Measurements from ENCODE around the gene IQGAP2. TPM values are rescaled to one million over a fixed set of nuclear protein-coding genes. Genes with fewer than 3 reads are reported as not detected.
A peak's percentile ranks its signal among the peaks of the same experiment; 100 is the strongest.
"Not testable (repeated sequence)": the region's sequence is repeated elsewhere in the genome, so short reads cannot be mapped to it uniquely, and the experiment has no call there.

The IQGAP2 gene
- total RNA-seq, 6 experiments from 2014 or later = 96.4 to 152 (median 123) TPM

DNA sequence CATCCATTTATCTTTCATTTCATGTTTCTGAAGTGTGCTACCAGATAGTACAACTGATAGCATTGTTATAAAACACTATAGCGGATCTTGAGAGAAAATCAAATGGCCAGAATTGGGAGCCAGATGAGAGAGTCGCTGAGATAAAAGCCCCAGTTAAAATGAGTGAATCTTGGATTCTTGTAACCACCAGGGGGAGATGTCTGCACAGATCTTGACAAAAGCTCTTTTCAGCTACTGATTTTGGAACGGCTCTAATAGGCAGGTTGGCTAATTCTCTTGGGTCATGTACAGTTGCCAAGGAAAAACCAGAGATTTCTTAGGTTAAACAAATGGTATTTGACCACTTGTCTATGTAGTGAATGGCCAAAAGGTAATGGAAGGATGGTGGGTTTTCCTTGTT is 198.4 kb downstream of the IQGAP2 start:
- TF ChIP-seq, protein P1, sequence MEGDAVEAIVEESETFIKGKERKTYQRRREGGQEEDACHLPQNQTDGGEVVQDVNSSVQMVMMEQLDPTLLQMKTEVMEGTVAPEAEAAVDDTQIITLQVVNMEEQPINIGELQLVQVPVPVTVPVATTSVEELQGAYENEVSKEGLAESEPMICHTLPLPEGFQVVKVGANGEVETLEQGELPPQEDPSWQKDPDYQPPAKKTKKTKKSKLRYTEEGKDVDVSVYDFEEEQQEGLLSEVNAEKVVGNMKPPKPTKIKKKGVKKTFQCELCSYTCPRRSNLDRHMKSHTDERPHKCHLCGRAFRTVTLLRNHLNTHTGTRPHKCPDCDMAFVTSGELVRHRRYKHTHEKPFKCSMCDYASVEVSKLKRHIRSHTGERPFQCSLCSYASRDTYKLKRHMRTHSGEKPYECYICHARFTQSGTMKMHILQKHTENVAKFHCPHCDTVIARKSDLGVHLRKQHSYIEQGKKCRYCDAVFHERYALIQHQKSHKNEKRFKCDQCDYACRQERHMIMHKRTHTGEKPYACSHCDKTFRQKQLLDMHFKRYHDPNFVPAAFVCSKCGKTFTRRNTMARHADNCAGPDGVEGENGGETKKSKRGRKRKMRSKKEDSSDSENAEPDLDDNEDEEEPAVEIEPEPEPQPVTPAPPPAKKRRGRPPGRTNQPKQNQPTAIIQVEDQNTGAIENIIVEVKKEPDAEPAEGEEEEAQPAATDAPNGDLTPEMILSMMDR (IDR thresholded peaks at IDR 0.05) = peak; percentile 60 to 84 (median 74)
- TF ChIP-seq POLR2A (IDR thresholded peaks at IDR 0.05) = no peak
- intact Hi-C loops (cut with DNase I) = no loop called here
- ATAC-seq = peak; percentile 88 to 94 (median 91)

DNA sequence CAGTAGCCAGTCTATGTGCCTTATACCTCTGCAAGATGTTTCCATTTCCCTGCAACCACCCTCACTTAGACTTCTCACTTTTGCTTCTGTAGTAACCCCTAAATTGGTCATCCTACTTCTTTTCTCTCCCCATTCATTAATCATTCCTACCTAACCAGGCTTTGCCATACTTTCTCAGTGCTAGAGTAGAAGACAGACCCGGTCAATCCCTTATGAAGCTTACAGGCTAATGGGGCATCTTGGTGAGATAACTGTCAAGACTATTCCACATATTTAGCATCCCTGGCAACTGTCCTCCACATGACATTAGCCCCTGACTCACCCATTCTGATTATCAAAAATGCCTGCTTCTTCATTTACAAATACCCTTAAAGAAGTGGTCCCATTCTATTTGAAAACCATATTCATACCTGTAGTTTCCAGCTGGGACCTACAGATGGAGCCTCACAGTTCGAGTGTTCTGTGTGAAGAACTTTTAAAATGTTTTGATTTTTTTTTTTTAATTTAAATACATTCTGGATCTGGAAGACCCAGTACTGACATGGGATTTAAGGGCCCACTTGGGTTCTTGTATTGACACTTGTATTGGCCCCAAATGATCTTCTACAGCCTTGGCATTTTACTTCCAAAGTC is 199.1 kb downstream of the IQGAP2 start:
- DNase-seq (no peak), ATAC-seq (no peak)
- Histone ChIP-seq H3K4me1 (no peaks in the 10 kb centered on the region), H3K36me3 (peaks cover 0 to 46% (median 14%) of the 10 kb centered on the region in 4 donors), H3K9me3 (no peaks in the 10 kb centered on the region), H3K27me3 (no peaks in the 10 kb centered on the region), H3K4me3 (no peak overlapping the region), H3K27ac (no peak overlapping the region)
- TF ChIP-seq POLR2A (IDR thresholded peaks at IDR 0.05) = no peak
- TF ChIP-seq, protein P1 (IDR thresholded peaks at IDR 0.05) = peak in 2 of 4 donors; percentile 6 to 11
- 86% methylated on average over 2 of the region's 2 CpGs for WGBS (ENCODE audit: insufficient coverage, low coverage, low lambda C conversion rate, missing lambda C conversion rate)
- intact Hi-C loops (cut with DNase I) = no loop called here

More for the DNA sequence above, 198.4 kb downstream of the IQGAP2 start:
- H3K9me3 ChIP-seq = no peaks in the 10 kb centered on the region
- no peak overlapping the region for H3K27ac ChIP-seq
- H3K27me3 ChIP-seq = no peaks in the 10 kb centered on the region
- H3K4me3 ChIP-seq = no peak overlapping the region
- H3K4me1 ChIP-seq = no peaks in the 10 kb centered on the region
- 26% methylated on average over 3 of the region's 3 CpGs for WGBS (ENCODE audit: insufficient coverage, low coverage, low lambda C conversion rate, missing lambda C conversion rate)
- H3K36me3 ChIP-seq = peaks cover 0 to 40% (median 13%) of the 10 kb centered on the region in 4 donors
- no peak for DNase-seq

DNA sequence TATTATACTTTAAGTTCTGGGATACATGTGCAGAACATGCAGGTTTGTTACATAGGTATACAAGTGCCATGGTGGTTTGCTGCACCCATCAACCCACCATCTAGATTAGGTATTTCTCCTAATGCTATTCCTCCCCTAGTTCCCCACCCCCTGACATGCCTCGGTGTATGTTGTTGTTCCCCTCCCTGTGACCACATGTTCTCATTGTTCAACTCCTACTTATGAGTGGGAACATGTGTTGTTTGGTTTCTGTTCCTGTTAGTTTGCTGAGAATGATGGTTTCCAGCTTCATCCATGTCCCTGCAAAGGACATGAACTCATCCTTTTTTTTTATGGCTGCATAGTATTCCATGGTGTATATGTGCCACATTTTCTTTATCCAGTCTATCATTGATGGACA is 200.9 kb downstream of the IQGAP2 start:
- H3K27me3 ChIP-seq; ATAC-seq; H3K9me3 ChIP-seq; H3K4me3 ChIP-seq; H3K4me1 ChIP-seq; H3K27ac ChIP-seq; intact Hi-C loops (cut with DNase I); DNase-seq: not testable (repeated sequence)
- WGBS (ENCODE audit: insufficient coverage, low coverage, low lambda C conversion rate, missing lambda C conversion rate) = 63% methylated on average over 1 of the region's 1 CpG
- H3K36me3 ChIP-seq = peaks cover 0 to 30% (median 13%) of the 10 kb centered on the region in 4 donors

DNA sequence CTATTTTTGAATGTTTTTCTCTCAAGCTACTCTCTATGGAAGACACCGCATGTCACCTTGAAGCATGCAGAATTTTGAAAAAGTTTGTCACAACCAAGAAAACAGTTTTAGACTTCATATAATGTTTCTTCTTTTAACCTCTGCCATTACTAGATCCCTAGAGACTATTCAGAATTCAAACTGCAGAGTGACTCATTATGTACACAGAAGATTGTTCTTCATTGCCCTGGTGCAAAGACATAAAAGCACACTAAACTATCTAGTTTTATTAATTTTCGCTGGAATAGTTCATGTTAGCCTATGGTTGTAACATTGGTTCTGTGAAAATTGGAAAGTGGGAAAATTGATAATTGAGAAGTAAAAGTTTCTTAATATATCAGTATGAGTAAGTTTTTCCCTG is 201.8 kb downstream of the IQGAP2 start:
- H3K4me3 ChIP-seq = no peak overlapping the region
- TF ChIP-seq, protein P1 (IDR thresholded peaks at IDR 0.05) = no peak
- no peak for TF ChIP-seq POLR2A (IDR thresholded peaks at IDR 0.05)
- no peaks in the 10 kb centered on the region for H3K9me3 ChIP-seq
- no peak overlapping the region for H3K27ac ChIP-seq
- intact Hi-C loops (cut with DNase I) = no loop called here
- no peaks in the 10 kb centered on the region for H3K27me3 ChIP-seq
- peaks cover 0 to 25% (median 12%) of the 10 kb centered on the region in 4 donors for H3K36me3 ChIP-seq
- no peak for DNase-seq
- H3K4me1 ChIP-seq = no peaks in the 10 kb centered on the region
- 54% methylated on average over 2 of the region's 2 CpGs for WGBS (ENCODE audit: insufficient coverage, low coverage, low lambda C conversion rate, missing lambda C conversion rate)
- peak in 1 of 4 donors; percentile 42 for ATAC-seq

DNA sequence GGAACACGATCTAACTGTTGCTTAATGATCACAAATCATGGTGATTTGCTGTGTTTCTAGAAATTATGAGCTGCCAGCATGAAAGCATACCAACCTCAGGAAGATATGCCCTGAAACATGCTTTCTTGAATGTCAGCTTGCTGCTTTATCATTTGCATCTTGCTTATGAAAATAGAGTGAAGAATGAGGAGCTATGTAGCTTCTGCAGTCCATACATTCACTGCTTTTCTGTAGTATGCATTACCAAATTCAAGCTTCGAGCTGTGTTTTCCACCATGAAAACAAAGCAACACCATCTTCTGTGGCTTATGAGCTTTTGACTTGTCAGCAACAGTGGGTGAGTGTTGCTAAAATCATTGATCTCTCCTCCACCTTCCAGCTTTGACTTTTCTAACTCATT is 203.6 kb downstream of the IQGAP2 start:
- 79% methylated on average over 2 of the region's 2 CpGs for WGBS (ENCODE audit: insufficient coverage, low coverage, low lambda C conversion rate, missing lambda C conversion rate)
- Histone ChIP-seq H3K27me3 (no peaks in the 10 kb centered on the region), H3K27ac (no peak overlapping the region), H3K4me1 (no peaks in the 10 kb centered on the region), H3K9me3 (no peaks in the 10 kb centered on the region), H3K36me3 (peaks cover 0 to 35% (median 13%) of the 10 kb centered on the region in 4 donors), H3K4me3 (no peak overlapping the region)
- ATAC-seq = no peak
- no peak for DNase-seq
- TF ChIP-seq POLR2A (IDR thresholded peaks at IDR 0.05) = no peak
- TF ChIP-seq, protein P1 (IDR thresholded peaks at IDR 0.05) = no peak
- intact Hi-C loops (cut with DNase I) = no loop called here

Data from right lobe of liver (tissue), 6 donors.